ENCODE results near the gene RTP2.
"Not testable (repeated sequence)": the region's sequence is repeated elsewhere in the genome, so short reads cannot be mapped to it uniquely, and the experiment has no call there.

RTP2 gene

GRCh38 chr3:187709155-187709554 is 6.8 kb upstream of the RTP2 start:
- FAIRE-seq, result no peak

DNA sequence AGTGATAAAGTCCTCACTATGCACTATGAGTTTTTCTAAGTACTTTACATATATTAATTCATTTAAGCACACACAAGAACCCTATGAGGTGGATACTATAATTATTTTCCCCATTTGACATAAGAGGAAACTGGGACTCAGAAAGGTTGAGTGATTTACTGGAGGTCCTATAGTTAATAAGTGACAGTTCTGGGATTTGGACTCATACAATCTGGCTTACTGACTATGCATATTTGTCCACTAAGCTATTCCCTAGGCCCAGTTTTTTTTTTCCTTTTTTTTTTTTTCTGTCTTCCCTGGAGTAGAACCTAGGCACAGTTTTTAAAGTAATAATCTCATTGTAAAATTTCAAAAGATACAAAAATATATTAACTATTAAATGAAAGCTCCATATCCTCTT is 6.3 kb upstream of the RTP2 start:
- FAIRE-seq, result no peak

DNA sequence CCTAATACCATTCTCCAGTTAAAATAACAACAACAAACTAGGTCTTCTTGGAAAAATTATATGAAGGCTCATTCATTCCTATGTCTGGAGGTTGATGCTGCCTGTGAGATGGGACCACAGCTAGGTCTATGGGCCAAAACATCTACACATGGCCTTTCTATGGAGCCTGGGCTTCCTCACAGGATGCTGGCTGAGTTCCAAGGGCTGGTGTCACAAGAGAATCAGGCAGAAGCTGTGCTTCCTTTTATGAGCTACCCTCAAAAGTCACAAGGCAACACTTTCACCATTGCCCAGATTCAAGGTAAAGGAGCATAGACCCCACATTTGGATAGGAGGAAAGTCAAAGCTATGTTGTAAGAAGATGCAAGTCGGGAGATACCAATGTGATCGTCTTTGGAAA is 4.6 kb upstream of the RTP2 start:
- FAIRE-seq, result no peak

- FAIRE-seq, result no peak
These were observed 2.8 kb upstream of the RTP2 start for GRCh38 chr3:187705164-187705563.

DNA sequence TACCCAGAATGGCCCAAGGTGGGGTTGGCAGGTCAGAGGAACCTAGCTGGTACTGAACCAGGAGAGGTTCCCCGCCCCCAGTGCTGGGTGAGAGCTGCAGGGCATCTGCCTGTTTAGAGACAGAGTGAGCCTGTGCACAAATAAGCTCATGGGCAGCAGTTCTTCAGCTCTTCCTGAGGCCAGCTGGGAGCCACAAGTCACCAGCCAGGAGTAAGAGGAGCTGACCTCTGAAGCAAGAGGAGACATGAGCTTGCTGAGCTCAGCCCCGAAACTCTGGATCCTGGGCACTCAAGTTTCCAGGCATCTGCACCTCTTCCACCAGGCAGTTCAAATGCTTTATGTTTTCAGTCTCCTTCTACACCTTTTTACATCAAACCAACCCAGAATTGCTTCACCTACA is 2.1 kb downstream of the RTP2 start:
- no peak for FAIRE-seq

GRCh38 chr3:187698499-187699399 is 3.6 kb downstream of the RTP2 start:
- FAIRE-seq, result no peak

GRCh38 chr3:187696021-187696420 is 6.3 kb downstream of the RTP2 start:
- no peak for FAIRE-seq

- FAIRE-seq, result no peak
These were observed 6.9 kb downstream of the RTP2 start for GRCh38 chr3:187695449-187695848.

DNA sequence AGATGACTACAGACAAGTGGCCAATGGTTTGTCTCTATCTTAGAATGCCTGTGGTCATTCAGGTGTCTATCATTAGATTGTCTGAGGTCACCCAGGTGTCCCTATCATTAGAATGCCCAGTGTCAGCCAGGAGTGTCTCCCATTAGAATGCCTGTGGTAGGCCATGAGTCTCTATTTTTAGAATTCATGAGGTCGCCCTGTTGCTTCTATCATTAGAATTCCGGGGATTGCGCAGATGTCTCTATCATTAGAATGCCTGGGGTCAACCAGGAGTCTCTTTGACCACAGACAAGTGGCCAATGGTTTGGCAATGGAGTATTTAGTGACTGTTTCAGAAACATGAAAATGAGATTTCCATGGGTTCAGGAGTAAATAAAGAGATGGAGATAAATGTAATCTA is 7.6 kb downstream of the RTP2 start:
- FAIRE-seq, result no peak

GRCh38 chr3:187693431-187693830 is 8.9 kb downstream of the RTP2 start:
- no peak for FAIRE-seq

GRCh38 chr3:187689984-187690383 is 12.4 kb downstream of the RTP2 start:
- no peak for FAIRE-seq

DNA sequence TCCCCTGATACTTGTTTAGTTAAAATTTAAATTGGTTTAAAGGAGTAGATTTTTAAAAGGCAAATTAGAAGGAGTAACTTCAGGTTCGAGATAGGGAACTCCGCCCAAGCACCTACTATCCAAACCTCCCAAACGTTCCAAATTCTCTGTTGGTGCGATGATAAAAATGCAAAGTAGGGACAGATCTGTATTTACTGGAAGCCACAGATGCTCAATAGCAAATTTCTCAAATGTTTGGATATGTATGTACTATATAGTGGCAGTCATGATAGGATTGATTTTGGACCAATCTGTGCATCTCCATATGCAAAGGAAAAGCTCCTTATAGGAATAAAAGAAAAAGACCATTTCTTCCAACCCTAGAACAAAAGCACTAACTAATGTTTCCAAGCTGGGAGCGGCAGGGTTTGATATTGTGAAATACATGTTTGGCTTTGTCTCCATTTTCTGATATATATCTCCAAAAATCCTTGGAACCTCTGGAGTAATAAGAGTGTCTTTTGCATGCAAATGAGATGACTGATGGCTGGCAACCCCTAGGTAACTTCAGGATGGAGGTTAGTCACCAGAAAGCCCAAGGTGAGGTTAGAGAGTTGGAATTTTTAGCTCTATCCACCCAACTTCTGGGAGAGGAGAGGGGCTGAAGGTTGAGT is 15.6 kb downstream of the RTP2 start:
- no peak for FAIRE-seq

- no peak for FAIRE-seq
These were observed 16.4 kb downstream of the RTP2 start for GRCh38 chr3:187685948-187686347.

GRCh38 chr3:187684880-187685279 is 17.5 kb downstream of the RTP2 start:
- no peak for FAIRE-seq

DNA sequence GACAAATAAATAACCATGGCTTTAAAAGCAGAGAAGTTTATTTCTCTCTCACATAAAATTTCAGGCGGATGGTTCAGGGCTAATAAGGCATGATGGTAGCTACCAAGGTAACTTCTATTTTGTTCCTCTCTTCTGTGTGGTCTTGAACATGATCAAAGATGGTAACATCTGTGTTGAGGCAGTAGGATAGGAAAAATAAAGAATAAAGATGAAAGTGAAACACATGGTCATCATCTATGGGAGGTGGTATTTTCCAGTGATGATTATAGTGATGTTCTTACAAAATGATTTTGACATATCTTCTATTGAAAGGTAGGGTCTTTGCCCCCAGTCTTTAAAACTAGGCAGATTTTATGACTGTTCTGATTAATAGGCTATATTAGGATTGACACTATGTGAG is 17.9 kb downstream of the RTP2 start:
- FAIRE-seq, result no peak

DNA sequence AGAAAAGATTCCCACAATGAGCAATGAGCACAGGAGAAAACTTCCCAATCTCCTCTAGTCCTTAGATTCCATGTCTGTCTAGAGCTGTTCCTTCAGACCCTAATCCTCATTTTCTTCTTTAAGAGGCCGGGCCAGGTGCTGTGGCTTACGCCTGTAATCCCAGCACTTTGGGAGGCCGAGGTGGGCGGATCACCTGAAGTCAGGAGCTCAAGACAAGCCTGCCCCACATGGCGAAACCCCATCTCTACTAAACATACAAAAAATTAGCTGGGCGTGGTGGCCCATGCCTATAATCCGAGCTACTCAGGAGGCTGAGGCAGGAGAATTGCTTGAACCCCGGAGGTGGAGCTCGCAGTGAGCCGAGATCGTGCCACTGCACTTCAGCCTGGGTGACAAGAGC is 20.6 kb downstream of the RTP2 start:
- FAIRE-seq, result not testable (repeated sequence)

GRCh38 chr3:187679638-187680396 is 22.5 kb downstream of the RTP2 start:
- FAIRE-seq, result no peak

DNA sequence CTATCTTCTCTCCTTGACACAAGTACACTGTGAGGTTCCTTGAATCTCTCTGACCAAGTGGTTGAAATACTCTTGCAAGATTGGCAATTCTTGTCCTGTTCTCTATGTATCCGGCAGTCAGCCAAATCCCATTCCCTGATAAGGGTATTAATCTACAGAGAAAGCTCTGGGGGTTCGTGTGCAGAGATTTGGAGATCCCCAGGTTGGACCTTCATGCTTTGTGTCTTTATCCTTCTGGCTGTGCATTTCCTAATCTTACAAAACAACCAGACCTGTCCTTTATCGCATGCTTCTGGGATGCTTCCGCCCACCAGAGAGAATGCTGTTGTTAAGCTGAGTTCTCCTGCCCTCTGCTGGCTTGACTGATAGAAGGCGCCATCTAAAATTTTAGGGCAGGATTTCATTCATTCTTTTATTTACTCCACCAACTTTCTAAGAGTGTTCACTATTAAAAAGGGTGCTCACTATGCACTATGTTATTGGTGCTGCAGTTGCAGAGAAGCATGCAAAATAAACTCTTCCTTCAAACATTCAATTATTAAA is 23.6 kb downstream of the RTP2 start:
- no peak for FAIRE-seq

- no peak for FAIRE-seq
These were observed 24.8 kb downstream of the RTP2 start for GRCh38 chr3:187677604-187678003.

DNA sequence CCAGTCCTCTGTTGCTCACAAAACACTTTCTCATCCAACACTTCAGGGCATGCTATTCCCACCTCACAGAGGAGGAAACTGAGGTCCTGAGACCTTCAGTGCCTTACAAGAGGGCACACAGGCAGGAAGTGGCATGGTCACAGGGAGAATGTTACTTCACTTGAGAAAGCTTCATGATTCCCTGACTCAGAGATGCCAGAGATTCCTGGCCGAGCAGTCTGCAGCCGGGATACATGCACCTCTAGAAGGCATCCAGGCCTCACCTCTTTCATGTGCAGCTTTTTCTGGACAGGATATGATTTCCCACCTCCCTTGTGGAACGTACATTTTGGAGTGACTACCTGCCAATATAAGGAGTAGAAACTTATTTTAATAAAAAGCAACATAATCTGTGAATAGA is 29.3 kb downstream of the RTP2 start:
- no peak for FAIRE-seq

DNA sequence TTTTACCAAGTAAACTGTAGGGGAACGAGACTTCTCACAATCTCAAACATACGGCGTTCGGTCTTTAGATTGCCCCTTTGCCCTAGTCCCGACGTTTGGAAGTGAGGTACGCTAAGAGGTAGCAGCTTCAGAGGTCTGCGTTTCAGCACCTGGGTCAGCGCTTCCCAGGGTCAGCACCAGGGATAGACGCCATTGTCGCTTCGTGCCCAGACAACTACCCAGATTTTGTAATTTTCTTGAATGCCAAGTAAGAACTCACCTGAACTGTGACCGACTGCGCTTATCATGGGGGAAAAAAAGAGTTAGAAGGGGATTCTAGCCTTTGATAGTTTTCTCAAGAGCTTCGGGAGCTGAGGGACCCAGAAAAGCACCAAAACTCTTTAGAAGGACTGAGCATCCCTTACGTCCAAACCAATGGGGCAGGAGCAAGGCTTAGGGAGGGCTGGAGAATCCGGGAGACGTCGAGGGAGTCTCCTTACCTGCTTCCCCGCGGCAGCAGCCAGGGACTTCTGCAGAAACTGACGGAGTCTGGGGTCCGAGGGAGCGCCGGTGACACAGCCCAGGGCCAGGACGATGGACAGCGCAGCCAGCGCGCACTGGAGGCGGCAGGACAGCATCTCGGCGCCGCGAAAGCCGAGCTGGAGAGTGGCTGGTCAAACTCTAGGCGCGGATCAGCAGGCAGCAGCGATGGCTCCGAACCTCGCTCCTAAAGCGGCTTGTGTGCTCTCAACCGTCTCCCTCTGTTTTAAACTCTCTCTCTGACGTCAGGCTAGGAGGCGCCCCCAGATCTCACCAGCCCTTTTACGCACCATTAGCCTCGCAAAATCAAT is 32.5 kb downstream of the RTP2 start, which contains the start of gene SST:
SST (minus strand) TSS at position 720 of the 830 bp plus-strand sequence; CDS start at position 617, 103 bp downstream.
- FAIRE-seq, result no peak

- no peak for FAIRE-seq
These were observed 34.8 kb downstream of the RTP2 start for GRCh38 chr3:187667526-187667925.

All from colon (tissue), 2 donors.